Fibroblast of pulmonary artery (primary cell): Measurements from ENCODE around the gene HES4.
"Not testable (repeated sequence)": the region's sequence is repeated elsewhere in the genome, so short reads cannot be mapped to it uniquely, and the experiment has no call there.

Experiments used
- DNase-seq: peaks from one replicate; pipeline ENCODE4 v3.0.0-alpha.2; 2010; ENCODE audit warnings: low read depth
- H3K4me3 ChIP-seq: replicated peaks from 2 replicates; pipeline ENCODE4 v1.5.1; 2011; ENCODE audit warnings: low read depth, mild to moderate bottlenecking, control low read depth, low read length, moderate library complexity
- CTCF ChIP-seq: IDR thresholded peaks from 2 replicates; pipeline ENCODE4 v1.5.1; 2011; ENCODE audit warnings: mild to moderate bottlenecking, control low read depth, low read length, inconsistent platforms; ENCODE audit errors: missing control alignments

HES4 gene

GRCh38 chr1:998995-999724 is 737 bp downstream of the HES4 start:
- peak overlapping the region; percentile 59 for H3K4me3 ChIP-seq
- TF ChIP-seq CTCF = no peak
- DNase-seq = no peak

GRCh38 chr1:998745-998994 is 1.2 kb downstream of the HES4 start:
- H3K4me3 ChIP-seq = peak overlapping the region; percentile 40
- DNase-seq = peak; percentile 46
- TF ChIP-seq CTCF = no peak

- H3K4me3 ChIP-seq = peak overlapping the region; percentile 17
- no peak for TF ChIP-seq CTCF
- no peak for DNase-seq
These were observed 1.7 kb downstream of the HES4 start for GRCh38 chr1:997993-998744.

GRCh38 chr1:997713-997992 is 2.2 kb downstream of the HES4 start:
- TF ChIP-seq CTCF = no peak
- no peak for DNase-seq
- no peak overlapping the region for H3K4me3 ChIP-seq

- DNase-seq = no peak
- no peak overlapping the region for H3K4me3 ChIP-seq
- TF ChIP-seq CTCF = no peak
These were observed 2.8 kb downstream of the HES4 start for GRCh38 chr1:996851-997712.

- TF ChIP-seq CTCF = no peak
- DNase-seq = no peak
These were observed 3.9 kb downstream of the HES4 start for GRCh38 chr1:995665-996633.

GRCh38 chr1:994546-994945 is 5.4 kb downstream of the HES4 start:
- DNase-seq, H3K4me3 ChIP-seq: not testable (repeated sequence)

More at GRCh38 chr1:995665-996633, 3.9 kb downstream of the HES4 start:
- H3K4me3 ChIP-seq = no peak overlapping the region
